HG03442 (cell line): Measurements from ENCODE around the gene AGAP1.

Source experiments
- ATAC-seq: cut with Tn5 transposase; IDR thresholded peaks from one replicate; pipeline ENCODE4 v1.9.1; 2021; ENCODE audit warnings: mild to moderate bottlenecking, moderate library complexity; ENCODE audit not compliant: unreplicated experiment

AGAP1 gene

GRCh38 chr2:235493775-235494715, at the start of gene AGAP1:
Gene AGAP1 (plus strand): TSS chr2:235494043.
- ATAC-seq: no peak

GRCh38 chr2:235444101-235444597, 49.7 kb upstream of the AGAP1 start:
- no peak for ATAC-seq

DNA sequence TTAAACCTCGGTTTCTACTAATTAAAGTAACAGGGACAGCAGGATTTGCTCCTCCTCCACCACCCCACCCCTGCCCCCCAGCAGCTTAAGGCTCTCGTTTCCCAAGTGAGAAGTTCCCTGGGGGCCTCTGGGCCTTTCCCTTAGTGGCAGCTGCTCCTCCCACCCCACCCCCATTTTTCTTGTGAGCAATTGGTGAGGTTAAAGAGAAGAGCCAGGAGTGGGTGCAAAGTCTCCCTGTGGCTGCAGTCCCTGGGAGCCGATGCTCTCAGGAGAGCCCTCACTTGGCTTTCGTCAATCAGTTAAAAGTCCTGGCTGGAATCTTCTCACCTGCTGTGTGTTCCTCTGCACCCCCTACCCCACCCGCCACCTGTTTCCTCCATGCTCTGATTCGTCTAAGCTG, 48.7 kb upstream of the AGAP1 start:
- ATAC-seq: no peak

- no peak for ATAC-seq
Measured at GRCh38 chr2:235446082-235446481, 47.8 kb upstream of the AGAP1 start.

GRCh38 chr2:235447210-235447609, 46.6 kb upstream of the AGAP1 start:
- ATAC-seq: no peak

DNA sequence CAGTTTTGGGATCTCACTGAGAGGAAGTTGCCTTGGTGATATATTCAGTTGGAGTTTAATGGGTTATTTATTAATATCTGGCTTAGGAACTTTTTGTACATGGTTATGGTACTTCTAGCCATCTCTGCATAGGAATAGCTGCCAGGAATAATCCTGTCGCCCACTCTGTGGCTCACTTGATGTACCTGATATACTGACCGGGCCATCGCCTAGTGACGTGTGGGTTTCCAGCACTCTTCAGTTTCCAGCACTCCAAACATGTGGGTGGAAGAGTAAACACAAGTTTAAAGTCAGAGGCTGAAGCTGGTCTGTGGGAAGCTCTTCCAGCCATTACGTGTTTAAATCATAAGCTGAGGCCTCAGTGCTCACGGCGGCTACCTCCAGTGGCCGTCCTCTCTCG, 44.3 kb upstream of the AGAP1 start:
- no peak for ATAC-seq

DNA sequence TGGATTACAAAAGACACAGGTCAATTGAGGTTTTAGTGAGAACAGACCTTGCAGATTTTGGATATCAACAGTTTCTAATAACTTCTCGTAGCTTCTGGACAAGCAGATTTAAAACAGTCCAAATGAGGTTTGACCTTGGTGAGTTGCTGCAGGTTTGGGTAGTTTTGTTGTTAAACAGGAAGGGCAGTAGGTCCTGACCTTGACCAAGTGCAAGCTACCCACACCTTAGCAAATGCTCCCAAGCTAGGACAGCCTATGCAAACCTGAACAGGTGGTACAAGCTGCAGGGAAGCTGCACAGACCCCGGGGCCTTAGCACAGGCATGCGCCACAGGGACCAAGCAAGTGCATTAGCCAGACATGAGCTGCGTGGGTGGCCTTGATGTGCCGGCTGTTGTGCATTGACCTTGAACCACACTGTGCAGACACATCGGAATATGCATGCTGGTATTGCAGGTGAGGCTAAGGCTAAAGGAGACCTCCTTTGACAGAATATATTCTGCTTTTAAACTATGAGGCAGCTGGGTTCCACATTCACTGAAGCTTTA, 40.2 kb upstream of the AGAP1 start:
- ATAC-seq: no peak

- no peak for ATAC-seq
Measured at GRCh38 chr2:235458839-235459273, 35.0 kb upstream of the AGAP1 start.

- ATAC-seq: no peak
Measured at GRCh38 chr2:235460548-235461047, 33.2 kb upstream of the AGAP1 start.

GRCh38 chr2:235461763-235462414, 32.0 kb upstream of the AGAP1 start:
- no peak for ATAC-seq

DNA sequence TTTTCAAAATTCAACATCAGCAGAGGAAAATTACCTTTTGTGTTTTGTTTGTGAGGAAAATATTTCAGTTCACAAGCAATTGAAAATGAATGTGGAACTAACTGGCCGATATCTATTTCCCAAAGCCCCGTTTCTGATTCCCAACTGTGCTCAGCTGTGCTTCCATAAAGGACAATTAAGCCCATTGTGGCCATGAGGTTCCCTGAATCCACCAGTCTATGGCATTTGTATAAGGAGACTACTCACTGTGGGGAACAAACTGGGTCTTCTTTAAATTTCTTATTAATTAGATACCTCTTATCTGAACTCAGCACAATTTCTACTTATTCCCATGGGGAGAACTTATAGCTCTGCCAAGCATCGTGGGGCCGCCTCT, 31.4 kb upstream of the AGAP1 start:
- no peak for ATAC-seq

DNA sequence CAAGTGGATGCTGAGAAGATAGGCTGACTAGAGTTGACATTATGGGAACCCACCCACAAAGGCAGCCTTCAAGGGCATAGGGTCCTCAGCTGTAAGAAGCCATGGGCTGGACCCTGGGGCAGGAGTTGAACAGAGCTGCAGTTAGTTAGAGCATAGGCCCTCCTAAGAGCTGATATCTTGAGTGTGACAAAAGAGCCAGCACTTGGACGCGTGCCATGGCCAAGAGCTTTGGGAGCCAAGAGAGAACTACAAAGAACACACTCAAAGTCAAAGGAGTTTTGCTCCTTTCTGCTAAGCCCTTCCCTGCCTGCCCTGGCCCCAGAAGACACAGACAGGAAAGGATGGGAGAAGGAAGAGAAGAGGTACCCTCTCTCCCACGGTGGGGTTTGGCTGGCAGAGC, 29.9 kb upstream of the AGAP1 start:
- ATAC-seq: no peak

DNA sequence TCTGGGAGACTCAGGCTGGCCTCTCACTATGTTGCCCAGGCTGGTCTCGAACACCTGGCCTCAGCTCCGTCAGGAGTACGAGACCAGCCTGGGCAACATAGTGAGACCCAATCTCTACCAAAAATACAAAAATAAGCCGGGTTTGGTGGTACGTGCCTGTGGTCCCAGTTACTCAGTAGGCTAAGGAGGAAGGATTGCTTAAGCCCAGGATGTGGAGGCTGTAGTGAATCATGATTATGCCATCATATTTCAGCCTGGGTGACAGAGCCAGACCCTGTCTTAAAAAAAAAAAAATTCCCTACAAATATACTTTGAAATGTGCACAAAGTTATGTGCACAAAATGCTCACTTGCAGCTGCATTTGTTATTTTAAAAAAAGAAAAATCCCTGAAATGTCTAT, 26.3 kb upstream of the AGAP1 start:
- no peak for ATAC-seq

DNA sequence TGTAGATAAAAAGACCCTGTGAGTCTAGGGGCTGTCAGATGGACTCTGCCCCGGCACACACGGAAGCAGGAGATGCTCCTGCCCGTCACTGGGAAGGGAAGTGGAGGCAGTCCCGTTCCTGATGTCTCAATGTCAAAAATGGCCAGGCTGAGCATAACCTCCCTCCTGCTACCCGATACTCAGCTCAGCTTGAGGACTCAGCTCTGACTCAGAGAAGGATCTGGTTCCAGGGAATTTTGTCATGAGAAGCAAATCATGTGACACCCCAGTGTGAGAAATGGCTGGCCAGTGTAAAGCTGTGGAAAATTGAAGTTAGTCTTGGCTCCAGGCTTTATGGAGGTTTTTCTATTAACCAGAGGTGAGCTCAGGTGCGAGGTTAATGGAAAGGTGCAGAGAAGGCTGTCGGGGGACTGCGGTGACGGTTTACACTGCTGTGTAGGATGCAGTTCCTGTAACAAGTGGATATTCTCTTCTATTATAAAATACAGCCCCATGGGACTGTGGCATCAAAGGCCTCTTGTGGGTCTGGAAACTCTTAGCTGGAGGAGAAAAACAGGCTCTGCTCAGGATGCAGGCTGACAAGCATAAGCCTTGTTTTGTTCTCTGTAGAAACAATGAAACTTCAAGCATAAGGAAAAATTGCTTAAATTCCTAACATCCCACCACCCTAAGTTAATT, 24.7 kb upstream of the AGAP1 start:
- ATAC-seq: no peak

- ATAC-seq: no peak
Measured at GRCh38 chr2:235471186-235471747, 22.6 kb upstream of the AGAP1 start.

- ATAC-seq: no peak
Measured at GRCh38 chr2:235472443-235472842, 21.4 kb upstream of the AGAP1 start.

GRCh38 chr2:235478609-235479008, 15.2 kb upstream of the AGAP1 start:
- no peak for ATAC-seq

GRCh38 chr2:235479604-235480003, 14.2 kb upstream of the AGAP1 start:
- ATAC-seq: no peak

GRCh38 chr2:235480614-235481013, 13.2 kb upstream of the AGAP1 start:
- ATAC-seq: no peak

GRCh38 chr2:235483313-235483712, 10.5 kb upstream of the AGAP1 start:
- ATAC-seq: no peak

DNA sequence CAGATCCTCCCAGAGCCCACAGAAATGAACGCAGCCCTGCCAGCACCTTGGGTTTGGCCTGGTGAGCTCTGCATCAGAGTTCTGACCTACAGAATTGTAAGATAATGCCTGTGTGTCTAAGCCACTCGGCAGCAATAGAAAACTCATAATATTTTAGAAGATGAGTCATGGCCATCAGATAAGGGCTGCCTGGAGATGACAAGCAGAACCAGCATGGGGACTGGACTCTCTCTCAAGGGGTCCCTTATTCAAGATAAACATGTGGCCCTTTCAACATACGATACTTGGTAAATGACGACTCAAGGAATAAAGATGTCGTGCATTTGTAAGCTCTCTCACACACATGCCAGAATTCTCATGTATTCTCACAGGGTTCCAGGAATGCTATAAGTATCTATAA, 8.5 kb upstream of the AGAP1 start:
- no peak for ATAC-seq
